NCI-H1694 (cell line): ENCODE data around the gene FCRL3.
"Not testable (repeated sequence)": the region's sequence is repeated elsewhere in the genome, so short reads cannot be mapped to it uniquely, and the experiment has no call there.

ENCODE experiments used
- DNase-seq: peaks from one replicate; lab custom pipeline; 2025; lab: John Stamatoyannopoulos, UW

Gene FCRL3

GRCh38 chr1:157700732-157701131, at the start of gene FCRL3:
Gene FCRL3, minus strand, starts transcription at chr1:157700769. Its CDS starts 280 bp downstream, at chr1:157700489.
- DNase-seq: no peak

- no peak for DNase-seq
These were observed 47.8 kb upstream of the FCRL3 start for GRCh38 chr1:157748262-157748817.

GRCh38 chr1:157739229-157739901, 38.8 kb upstream of the FCRL3 start:
- DNase-seq: no peak

GRCh38 chr1:157735991-157736390, 35.4 kb upstream of the FCRL3 start:
- DNase-seq: not testable (repeated sequence)

- no peak for DNase-seq
These were observed 33.8 kb upstream of the FCRL3 start for GRCh38 chr1:157734321-157734720.

GRCh38 chr1:157732755-157733154, 32.2 kb upstream of the FCRL3 start:
- DNase-seq: no peak

- no peak for DNase-seq
These were observed 24.6 kb upstream of the FCRL3 start for GRCh38 chr1:157725221-157725577.

GRCh38 chr1:157724537-157725220, 24.1 kb upstream of the FCRL3 start:
- DNase-seq: no peak

- no peak for DNase-seq
These were observed 22.6 kb upstream of the FCRL3 start for GRCh38 chr1:157723157-157723556.

GRCh38 chr1:157721985-157722384, 21.4 kb upstream of the FCRL3 start:
- no peak for DNase-seq

- DNase-seq: no peak
These were observed 15.2 kb upstream of the FCRL3 start for GRCh38 chr1:157715736-157716135.

GRCh38 chr1:157711802-157712201, 11.2 kb upstream of the FCRL3 start:
- DNase-seq: no peak

GRCh38 chr1:157704878-157705277, 4.3 kb upstream of the FCRL3 start:
- no peak for DNase-seq

- DNase-seq: no peak
These were observed 3.4 kb upstream of the FCRL3 start for GRCh38 chr1:157703981-157704380.

- no peak for DNase-seq
These were observed 1.8 kb upstream of the FCRL3 start for GRCh38 chr1:157702308-157702825.

- no peak for DNase-seq
These were observed 264 bp downstream of the FCRL3 start for GRCh38 chr1:157700305-157700704.

- DNase-seq: no peak
These were observed 2.6 kb downstream of the FCRL3 start for GRCh38 chr1:157697781-157698569.

GRCh38 chr1:157696966-157697628, 3.5 kb downstream of the FCRL3 start:
- no peak for DNase-seq

GRCh38 chr1:157695417-157695816, 5.2 kb downstream of the FCRL3 start:
- DNase-seq: no peak

- peak; percentile 13 for DNase-seq
These were observed 9.2 kb downstream of the FCRL3 start for GRCh38 chr1:157691285-157691920.

- no peak for DNase-seq
These were observed 17.7 kb downstream of the FCRL3 start for GRCh38 chr1:157682710-157683437.
